ENCODE measurements around the gene RDX. TPM values are rescaled to one million over a fixed set of nuclear protein-coding genes. Genes with fewer than 3 reads are reported as not detected.

The RDX gene
- total and polyA plus RNA-seq, 2 donors (not counting 1 experiment from before 2014, with no cell fraction given) = 52.7 to 93.1 TPM

DNA sequence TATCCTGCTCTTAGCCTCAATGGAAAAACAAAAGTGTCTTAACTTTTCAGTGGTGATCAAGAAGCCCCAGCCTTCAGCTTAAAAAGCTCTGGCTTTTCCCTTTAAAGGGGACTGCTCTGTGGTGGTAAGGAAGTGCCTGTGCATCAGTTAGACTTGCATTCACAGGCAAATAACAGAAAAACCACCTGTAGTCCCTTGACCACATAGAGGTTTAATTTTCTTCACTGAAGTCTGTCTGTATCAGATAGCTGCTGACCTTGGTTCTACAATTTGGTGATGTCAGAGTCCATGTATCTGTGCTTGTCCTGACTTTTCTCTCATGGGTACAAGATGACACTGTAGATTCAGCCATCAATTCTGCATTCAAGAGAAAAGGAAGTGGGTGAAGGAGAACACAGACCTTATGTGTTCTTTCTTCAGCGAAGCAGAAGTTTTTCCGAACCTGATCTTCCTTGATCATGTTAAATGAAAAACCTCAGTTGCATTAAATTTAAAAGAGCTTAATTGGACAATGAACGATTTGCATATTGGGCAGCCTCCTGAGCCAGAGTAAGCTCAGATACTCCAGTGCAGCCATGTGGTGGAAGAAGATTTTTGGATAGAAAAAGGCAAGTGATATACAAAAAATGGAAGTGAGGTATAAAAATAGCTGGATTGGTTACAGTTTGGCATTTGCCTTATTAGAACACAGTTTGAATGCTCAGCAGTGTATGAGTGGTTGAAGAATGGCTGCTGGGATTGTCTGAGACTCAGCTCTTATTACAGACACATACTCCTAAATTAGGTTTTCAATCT lies 43.2 kb upstream of the RDX start:
- DNase-seq (ENCODE audit: low read depth in 2 of 2) = no peak
- Histone ChIP-seq H4K20me1 (ENCODE audit: control insufficient read depth, extremely low read depth, insufficient read depth, low read length) (no peaks in the 10 kb centered on the region), H3K79me2 (ENCODE audit: control insufficient read depth, insufficient read depth, low read length) (no peaks in the 10 kb centered on the region), H3K27me3 (ENCODE audit: control insufficient read depth, insufficient read depth, low read length) (no peaks in the 10 kb centered on the region), H3K4me2 (ENCODE audit: extremely low read depth, insufficient read depth, low read length) (no peak overlapping the region), H3K4me3 (replicated peaks in 1 of 4; ENCODE audit: control extremely low read depth in 1 of 4, insufficient read depth in 1 of 4, low read depth in 3 of 4, low read length in 4 of 4) (no peak overlapping the region), H2AFZ (ENCODE audit: low read length) (no peak overlapping the region), H3K4me1 (ENCODE audit: control insufficient read depth, extremely low read depth, insufficient read depth, low read length) (no peaks in the 10 kb centered on the region), H3K9me3 (ENCODE audit: control insufficient read depth, insufficient read depth, low read depth, low read length) (no peaks in the 10 kb centered on the region), H3K9ac (ENCODE audit: insufficient read depth, low read length) (no peak overlapping the region), H3K27ac (ENCODE audit: insufficient read depth, low read length) (no peak overlapping the region), H3K36me3 (ENCODE audit: control insufficient read depth, insufficient read depth, low read length) (no peaks in the 10 kb centered on the region)
- TF ChIP-seq EZH2 (IDR thresholded peaks at IDR 0.05; ENCODE audit: low read length, missing control alignments) (no peak), CTCF (conservative IDR thresholded peaks at IDR 0.05 in 1 of 2, IDR thresholded peaks at IDR 0.05 in 1 of 2; ENCODE audit: low read depth in 1 of 2, low read length in 2 of 2) (no peak)

- Histone ChIP-seq H3K9me3 (ENCODE audit: control insufficient read depth, insufficient read depth, low read depth, low read length) (no peaks in the 10 kb centered on the region), H3K4me1 (ENCODE audit: control insufficient read depth, extremely low read depth, insufficient read depth, low read length) (no peaks in the 10 kb centered on the region), H3K4me3 (replicated peaks in 1 of 4; ENCODE audit: control extremely low read depth in 1 of 4, insufficient read depth in 1 of 4, low read depth in 3 of 4, low read length in 4 of 4) (no peak overlapping the region), H3K9ac (ENCODE audit: insufficient read depth, low read length) (no peak overlapping the region), H3K27me3 (ENCODE audit: control insufficient read depth, insufficient read depth, low read length) (no peaks in the 10 kb centered on the region), H3K36me3 (ENCODE audit: control insufficient read depth, insufficient read depth, low read length) (no peaks in the 10 kb centered on the region), H2AFZ (ENCODE audit: low read length) (no peak overlapping the region), H4K20me1 (ENCODE audit: control insufficient read depth, extremely low read depth, insufficient read depth, low read length) (no peaks in the 10 kb centered on the region), H3K4me2 (ENCODE audit: extremely low read depth, insufficient read depth, low read length) (no peak overlapping the region), H3K27ac (ENCODE audit: insufficient read depth, low read length) (no peak overlapping the region), H3K79me2 (ENCODE audit: control insufficient read depth, insufficient read depth, low read length) (no peaks in the 10 kb centered on the region)
- TF ChIP-seq CTCF (conservative IDR thresholded peaks at IDR 0.05 in 1 of 2, IDR thresholded peaks at IDR 0.05 in 1 of 2; ENCODE audit: low read depth in 1 of 2, low read length in 2 of 2) (no peak), EZH2 (IDR thresholded peaks at IDR 0.05; ENCODE audit: low read length, missing control alignments) (no peak)
- no peak for DNase-seq (ENCODE audit: low read depth in 2 of 2)
Measured at GRCh38 chr11:110338684-110339083, 42.3 kb upstream of the RDX start.

GRCh38 chr11:110337570-110338193 lies 41.3 kb upstream of the RDX start:
- DNase-seq (ENCODE audit: low read depth in 2 of 2) = peak in 1 of 2 donors; percentile 38
- no peak overlapping the region for H3K27ac ChIP-seq (ENCODE audit: insufficient read depth, low read length)
- no peaks in the 10 kb centered on the region for H3K79me2 ChIP-seq (ENCODE audit: control insufficient read depth, insufficient read depth, low read length)
- H3K4me1 ChIP-seq (ENCODE audit: control insufficient read depth, extremely low read depth, insufficient read depth, low read length) = no peaks in the 10 kb centered on the region
- no peaks in the 10 kb centered on the region for H4K20me1 ChIP-seq (ENCODE audit: control insufficient read depth, extremely low read depth, insufficient read depth, low read length)
- no peak overlapping the region for H3K9ac ChIP-seq (ENCODE audit: insufficient read depth, low read length)
- H3K4me2 ChIP-seq (ENCODE audit: extremely low read depth, insufficient read depth, low read length) = no peak overlapping the region
- H3K27me3 ChIP-seq (ENCODE audit: control insufficient read depth, insufficient read depth, low read length) = no peaks in the 10 kb centered on the region
- H3K9me3 ChIP-seq (ENCODE audit: control insufficient read depth, insufficient read depth, low read depth, low read length) = no peaks in the 10 kb centered on the region
- no peaks in the 10 kb centered on the region for H3K36me3 ChIP-seq (ENCODE audit: control insufficient read depth, insufficient read depth, low read length)
- TF ChIP-seq CTCF (conservative IDR thresholded peaks at IDR 0.05 in 1 of 2, IDR thresholded peaks at IDR 0.05 in 1 of 2; ENCODE audit: low read depth in 1 of 2, low read length in 2 of 2) (no peak), EZH2 (IDR thresholded peaks at IDR 0.05; ENCODE audit: low read length, missing control alignments) (no peak)
- H2AFZ ChIP-seq (ENCODE audit: low read length) = no peak overlapping the region
- no peak overlapping the region for H3K4me3 ChIP-seq (replicated peaks in 1 of 4; ENCODE audit: control extremely low read depth in 1 of 4, insufficient read depth in 1 of 4, low read depth in 3 of 4, low read length in 4 of 4)

Measured in fibroblast of lung (primary cell).